HEK293T (cell line): ENCODE results near the gene GREB1L.

ENCODE experiments used
- CTCF ChIA-PET: fragments of 350-600 bp; formaldehyde crosslinking; extraction: SDS; loops from one replicate; lab custom pipeline; 2021; ENCODE audit warnings: antibody characterized with exemption, inconsistent platforms; lab: Yijun Ruan, JAX
- POLR2A ChIA-PET: fragments of 350-600 bp; formaldehyde crosslinking; extraction: SDS; loops from one replicate; lab custom pipeline; 2020; ENCODE audit warnings: antibody characterized with exemption, inconsistent platforms; lab: Yijun Ruan, JAX
- DNase-seq: peaks from one replicate; pipeline ENCODE4 v3.0.0; 2012; ENCODE audit warnings: mixed read lengths; ENCODE audit errors: extremely low spot score
- ARNT ChIP-seq: fragments of 450-650 bp; IDR thresholded peaks from 2 replicates; pipeline ENCODE4 v1.6.1; 2017; ENCODE audit warnings: mild to moderate bottlenecking
- BHLHE40 ChIP-seq: fragments of 450-650 bp; IDR thresholded peaks from 2 replicates; pipeline ENCODE4 v1.6.1; 2016; ENCODE audit warnings: mild to moderate bottlenecking, moderate library complexity, borderline replicate concordance
- CTBP1 ChIP-seq: fragments of 450-650 bp; IDR thresholded peaks from 2 replicates; pipeline ENCODE4 v1.6.1; 2016; ENCODE audit warnings: borderline replicate concordance
- ELF4 ChIP-seq: fragments of 450-650 bp; IDR thresholded peaks from 2 replicates; pipeline ENCODE4 v1.6.1; 2017; ENCODE audit warnings: antibody characterized with exemption
- FOXA1 ChIP-seq: fragments of 450-650 bp; IDR thresholded peaks from 2 replicates; pipeline ENCODE4 v1.6.1; 2016; ENCODE audit warnings: mild to moderate bottlenecking
- FOXK2 ChIP-seq: fragments of 450-650 bp; IDR thresholded peaks from 2 replicates; pipeline ENCODE4 v1.6.1; 2016; ENCODE audit warnings: mild to moderate bottlenecking
- FOXM1 ChIP-seq: fragments of 450-650 bp; IDR thresholded peaks from 2 replicates; pipeline ENCODE4 v1.6.1; 2017; ENCODE audit warnings: mild to moderate bottlenecking, borderline replicate concordance
- HDGF ChIP-seq: fragments of 450-650 bp; IDR thresholded peaks from 2 replicates; pipeline ENCODE4 v1.6.1; 2017; ENCODE audit warnings: antibody characterized with exemption, borderline replicate concordance
- L3MBTL2 ChIP-seq: fragments of 450-650 bp; conservative IDR thresholded peaks from 2 replicates; pipeline ENCODE4 v1.6.1; 2016; ENCODE audit warnings: mild to moderate bottlenecking
- LEF1 ChIP-seq: fragments of 450-650 bp; IDR thresholded peaks from 2 replicates; pipeline ENCODE4 v1.6.1; 2017; ENCODE audit warnings: mild to moderate bottlenecking, borderline replicate concordance
- NFRKB ChIP-seq: fragments of 450-650 bp; IDR thresholded peaks from 2 replicates; pipeline ENCODE4 v1.6.1; 2016; ENCODE audit warnings: mild to moderate bottlenecking, moderate library complexity
- SP1 ChIP-seq: fragments of 450-650 bp; IDR thresholded peaks from 2 replicates; pipeline ENCODE4 v1.6.1; 2017
- SUZ12 ChIP-seq: fragments of 450-650 bp; IDR thresholded peaks from 2 replicates; pipeline ENCODE4 v1.6.1; 2016; ENCODE audit warnings: mild to moderate bottlenecking
- TARDBP ChIP-seq: fragments of 450-650 bp; IDR thresholded peaks from 2 replicates; pipeline ENCODE4 v1.6.1; 2016
- ZNF384 ChIP-seq: fragments of 450-650 bp; IDR thresholded peaks from 2 replicates; pipeline ENCODE4 v1.6.1; 2016
- TF ChIP-seq, protein P1 (sequence below): fragments of 450-650 bp; IDR thresholded peaks from 2 replicates; pipeline ENCODE4 v1.6.1; 2016

Gene GREB1L

DNA sequence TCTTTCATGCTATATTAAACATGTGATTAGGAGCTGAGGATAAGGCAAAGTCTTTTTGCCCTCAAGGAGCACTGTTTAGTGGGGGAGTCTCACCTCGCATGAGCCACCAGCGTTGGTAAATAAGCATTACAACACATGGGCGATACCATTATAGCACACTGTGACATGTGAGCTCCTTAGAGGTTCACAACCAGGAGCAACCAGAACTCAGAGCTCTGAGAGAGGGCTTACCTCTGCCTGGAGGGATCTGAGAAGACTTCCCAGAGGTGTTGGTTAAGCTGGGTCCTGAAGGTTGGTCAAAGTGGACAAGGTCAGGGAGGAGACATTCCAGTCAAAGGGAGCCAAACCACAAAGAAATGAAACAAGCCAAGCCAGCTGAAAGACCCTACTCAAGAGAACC is 199.6 kb downstream of the GREB1L start:
- CTCF ChIA-PET, result interaction anchor here (1.1 kb wide), 1 partner anchor 246 kb away, joined by 3 read pairs; no protein-coding TSS in a partner anchor
- POLR2A ChIA-PET, result no interaction called here

DNA sequence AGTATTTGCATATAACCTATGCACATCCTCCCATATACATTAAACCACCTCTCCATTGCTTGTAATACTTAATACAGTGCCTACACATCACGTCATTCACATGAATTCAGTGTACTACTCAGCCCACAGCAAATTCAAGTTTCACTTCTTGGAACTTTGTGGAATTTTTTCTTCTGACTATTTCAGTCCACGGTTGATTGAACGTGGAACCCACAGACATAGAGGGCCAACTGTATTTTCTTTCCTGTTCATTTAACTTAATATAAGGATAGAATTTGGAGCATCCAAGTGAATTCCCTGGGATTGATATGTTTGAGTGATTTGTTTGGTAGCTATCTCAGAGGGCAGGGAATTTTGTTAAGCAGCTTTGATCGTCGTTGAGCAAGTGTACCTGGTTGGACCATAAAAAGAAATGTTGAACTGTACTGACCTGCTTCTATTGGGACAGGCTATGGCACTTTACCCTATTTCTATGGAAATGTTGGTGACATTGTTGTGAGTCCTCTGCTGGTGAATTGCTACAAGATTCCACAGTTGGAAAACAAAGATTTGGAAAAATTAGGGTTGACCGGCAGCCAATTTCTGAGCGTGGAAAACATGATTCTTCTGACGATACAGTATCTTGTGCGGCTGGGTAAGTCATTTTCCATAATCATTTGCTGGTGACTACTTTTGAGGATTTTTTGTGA is 201.9 kb downstream of the GREB1L start:
- TF ChIP-seq FOXM1 (no peak), ARNT (no peak), NFRKB (no peak), ZNF384 (no peak), SP1 (no peak), ELF4 (no peak)
- CTCF ChIA-PET, result interaction anchor here (0.6 to 1.3 kb wide), 3 partner anchors 17 to 249 kb away, joined by 3 to 5 read pairs (median 3); no protein-coding TSS in a partner anchor
- POLR2A ChIA-PET, result no interaction called here
- DNase-seq, result no peak

More for the DNA sequence above, 199.6 kb downstream of the GREB1L start:
- DNase-seq, result no peak
- no peak for TF ChIP-seq L3MBTL2
- no peak for TF ChIP-seq TARDBP
- no peak for TF ChIP-seq SP1
- TF ChIP-seq FOXK2, result no peak
- TF ChIP-seq HDGF, result no peak
- no peak for TF ChIP-seq CTBP1
- TF ChIP-seq BHLHE40, result no peak
- TF ChIP-seq FOXA1, result no peak

DNA sequence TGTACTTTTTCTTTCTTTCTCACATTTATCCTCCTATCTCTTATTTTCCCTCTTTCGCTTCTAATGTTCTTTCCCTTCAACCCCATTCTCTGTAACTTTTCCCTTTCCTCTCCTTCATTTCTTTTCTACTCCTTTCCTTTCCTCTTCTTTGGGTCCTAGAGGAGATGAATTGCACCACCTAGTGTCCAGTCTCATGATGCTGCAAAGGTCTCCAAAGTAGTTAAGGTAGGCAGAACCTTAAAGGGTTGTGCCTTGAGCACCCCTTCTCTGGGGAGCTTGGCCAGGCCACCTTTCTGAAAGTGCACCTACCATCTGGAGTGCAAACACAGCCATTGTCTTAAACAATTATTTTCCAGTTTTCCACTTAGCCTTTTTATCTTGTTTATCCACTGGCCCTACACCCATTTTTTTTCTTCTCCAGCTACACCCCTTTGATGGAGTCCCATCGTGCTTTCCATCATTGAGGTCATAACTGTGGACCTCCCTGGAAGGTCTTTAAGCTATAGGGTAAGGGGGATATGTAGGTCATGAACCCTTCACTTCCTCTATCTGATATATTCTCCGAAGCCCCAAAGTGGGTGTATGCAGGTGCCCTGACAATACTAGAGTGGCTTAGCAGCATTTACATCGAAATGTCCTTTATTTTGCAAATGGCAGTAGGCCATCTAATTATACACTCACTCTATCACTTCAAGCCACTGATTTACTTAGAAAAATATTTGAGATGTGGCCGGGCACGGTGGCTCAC is 202.6 kb downstream of the GREB1L start:
- ChIA-PET POLR2A (no interaction called here), CTCF (interaction anchor here (0.6 to 1.6 kb wide), 11 partner anchors 9 to 257 kb away, joined by 3 to 10 read pairs (median 3); no protein-coding TSS in a partner anchor)
- peak; percentile 63 for DNase-seq
- TF ChIP-seq ARNT, result no peak

DNA sequence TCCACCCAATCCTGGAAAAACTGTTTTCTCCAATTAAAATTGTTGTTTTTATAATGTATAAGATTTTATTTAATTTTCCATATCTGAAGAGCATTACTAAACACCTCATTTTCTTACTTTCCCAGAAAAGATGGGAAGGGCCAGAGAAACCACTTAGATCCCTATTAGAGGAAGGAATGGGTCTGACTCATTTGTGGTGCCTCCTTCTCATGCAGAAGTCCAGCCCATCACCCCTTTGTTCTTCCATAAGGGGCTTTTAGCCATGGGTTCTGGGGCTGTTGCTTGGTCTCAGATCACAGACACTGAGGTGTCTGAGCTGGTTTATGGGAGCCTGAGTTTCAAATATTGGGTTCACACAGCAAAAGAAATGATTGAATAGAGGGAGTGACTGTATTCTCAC is 206.3 kb downstream of the GREB1L start:
- CTCF ChIA-PET, result no interaction called here
- DNase-seq, result no peak
- no peak for TF ChIP-seq ELF4
- POLR2A ChIA-PET, result no interaction called here

DNA sequence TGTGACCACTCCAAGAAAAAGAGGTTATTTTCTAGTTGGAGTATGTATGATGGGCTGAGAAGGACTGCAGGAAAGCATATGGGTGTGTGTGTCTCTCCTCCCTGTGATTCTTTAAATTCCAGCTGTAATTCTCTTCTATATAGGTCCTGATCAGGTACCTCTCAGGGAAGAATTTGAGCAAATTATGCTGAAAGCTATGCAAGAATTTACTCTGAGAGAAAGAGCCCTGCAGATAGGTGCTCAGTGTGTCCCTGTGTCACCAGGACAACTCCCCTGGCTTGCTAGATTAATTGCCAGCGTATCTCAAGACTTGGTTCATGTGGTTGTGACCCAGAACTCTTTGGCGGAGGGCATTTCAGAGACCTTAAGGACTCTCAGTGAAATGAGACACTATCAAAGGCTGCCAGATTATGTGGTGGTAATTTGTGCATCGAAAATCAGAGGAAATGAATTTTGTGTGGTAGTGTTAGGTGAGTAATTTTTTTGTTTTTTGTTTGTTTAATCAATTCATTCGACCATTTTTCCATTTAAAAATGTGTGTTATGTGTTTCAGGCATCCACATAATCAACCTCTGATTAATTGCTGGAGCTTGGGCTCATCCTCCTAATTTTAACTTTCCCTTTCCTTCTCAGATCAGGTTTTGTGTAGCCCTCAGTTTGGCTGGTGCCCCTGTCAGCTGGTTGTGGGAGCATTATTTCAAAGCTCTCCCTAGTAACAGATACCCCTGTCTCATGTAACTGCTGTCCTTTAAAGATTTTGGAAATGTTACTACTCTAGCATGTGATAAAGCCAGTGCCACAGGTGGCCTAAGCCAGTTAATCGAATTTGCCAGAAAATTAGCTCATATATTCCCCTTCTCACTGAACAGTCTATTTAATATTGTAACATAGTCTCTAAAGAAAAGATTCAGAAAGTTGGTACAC is 207.6 kb downstream of the GREB1L start:
- no peak for DNase-seq
- TF ChIP-seq SUZ12, result no peak
- no peak for TF ChIP-seq HDGF
- TF ChIP-seq ZNF384, result no peak
- no peak for TF ChIP-seq TARDBP
- no peak for TF ChIP-seq ELF4
- TF ChIP-seq, protein P1, sequence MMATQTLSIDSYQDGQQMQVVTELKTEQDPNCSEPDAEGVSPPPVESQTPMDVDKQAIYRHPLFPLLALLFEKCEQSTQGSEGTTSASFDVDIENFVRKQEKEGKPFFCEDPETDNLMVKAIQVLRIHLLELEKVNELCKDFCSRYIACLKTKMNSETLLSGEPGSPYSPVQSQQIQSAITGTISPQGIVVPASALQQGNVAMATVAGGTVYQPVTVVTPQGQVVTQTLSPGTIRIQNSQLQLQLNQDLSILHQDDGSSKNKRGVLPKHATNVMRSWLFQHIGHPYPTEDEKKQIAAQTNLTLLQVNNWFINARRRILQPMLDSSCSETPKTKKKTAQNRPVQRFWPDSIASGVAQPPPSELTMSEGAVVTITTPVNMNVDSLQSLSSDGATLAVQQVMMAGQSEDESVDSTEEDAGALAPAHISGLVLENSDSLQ, result no peak
- no peak for TF ChIP-seq FOXA1
- TF ChIP-seq FOXM1, result no peak
- POLR2A ChIA-PET, result interaction anchor here (1.0 kb wide), 2 partner anchors 150 to 257 kb away, joined by 3 read pairs; no protein-coding TSS in a partner anchor
- CTCF ChIA-PET, result interaction anchor here (0.5 to 0.6 kb wide), 2 partner anchors 42 to 311 kb away, joined by 3 read pairs; no protein-coding TSS in a partner anchor

DNA sequence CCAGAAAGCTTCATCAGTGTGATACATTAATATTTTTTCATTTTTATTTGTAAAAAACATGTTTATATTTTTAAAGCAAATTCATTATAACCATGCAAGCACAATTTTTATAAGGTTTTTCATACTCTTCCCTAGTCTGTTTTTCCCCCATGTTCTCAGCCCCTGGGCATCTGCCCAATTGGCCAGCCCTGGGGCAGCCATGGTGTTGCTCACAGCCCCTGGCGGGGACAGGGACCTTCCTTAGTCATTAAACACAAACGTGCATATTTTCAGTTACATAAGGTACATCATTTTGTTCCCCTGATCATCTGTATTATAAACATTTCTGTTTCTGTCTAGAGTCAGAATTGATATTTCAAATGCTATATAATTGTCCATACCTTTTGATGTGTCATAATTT is 208.5 kb downstream of the GREB1L start:
- POLR2A ChIA-PET, result interaction anchor here (1.0 kb wide), 1 partner anchor 149 kb away, joined by 3 read pairs; no protein-coding TSS in a partner anchor
- no peak for TF ChIP-seq ARNT
- no peak for TF ChIP-seq L3MBTL2
- TF ChIP-seq BHLHE40, result no peak
- no peak for TF ChIP-seq ELF4
- CTCF ChIA-PET, result no interaction called here

DNA sequence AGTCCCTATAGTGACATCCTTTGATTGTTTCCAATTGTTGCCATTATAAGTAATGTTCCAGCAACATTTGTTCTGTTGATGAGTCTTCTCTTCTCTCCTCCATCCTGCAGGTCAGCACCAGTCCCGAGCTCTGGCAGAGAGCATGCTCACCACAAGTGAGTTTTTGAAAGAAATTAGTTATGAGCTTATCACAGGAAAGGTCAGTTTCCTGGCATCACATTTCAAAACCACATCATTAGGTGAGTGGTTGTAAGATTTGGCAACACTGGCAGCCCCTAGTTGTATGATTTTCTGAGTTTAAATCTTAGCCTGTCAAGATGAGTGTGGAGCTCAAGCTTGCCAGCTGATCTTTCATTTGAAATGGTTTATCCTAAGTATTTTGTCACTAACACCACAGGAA is 208.9 kb downstream of the GREB1L start:
- TF ChIP-seq CTBP1, result no peak
- no peak for TF ChIP-seq ARNT
- TF ChIP-seq SUZ12, result no peak
- no peak for TF ChIP-seq FOXA1
- no peak for TF ChIP-seq HDGF
- TF ChIP-seq BHLHE40, result no peak
- TF ChIP-seq, protein P1, result no peak
- TF ChIP-seq TARDBP, result no peak
- TF ChIP-seq ZNF384, result no peak
- TF ChIP-seq ELF4, result no peak
- no peak for TF ChIP-seq FOXM1
- TF ChIP-seq SP1, result no peak
- no peak for TF ChIP-seq LEF1
- no peak for TF ChIP-seq L3MBTL2
- no peak for TF ChIP-seq FOXK2
- TF ChIP-seq NFRKB, result no peak
- no peak for DNase-seq
- CTCF ChIA-PET, result no interaction called here
- POLR2A ChIA-PET, result interaction anchor here (1.0 kb wide), 1 partner anchor 149 kb away, joined by 3 read pairs; no protein-coding TSS in a partner anchor

More for the DNA sequence above, 208.5 kb downstream of the GREB1L start:
- no peak for DNase-seq
